Adrenal gland (tissue), 5 donors: Measurements from ENCODE around the gene AGBL1.

Experiments
- CTCF ChIP-seq, 6 experiments: fragments of 450-650 bp in 4 of 6; fragments of 200-600 bp in 2 of 6; sonication (generic) in 1 of 6; IDR thresholded peaks; 1 replicate in 5 of 6; 2 replicates in 1 of 6; pipeline versions ENCODE4 v1.5.1 to v1.8.0; 2016 to 2021; ENCODE audit warnings: antibody characterized with exemption in 6 of 6, mild to moderate bottlenecking in 2 of 6, moderate library complexity in 1 of 6
- POLR2A ChIP-seq, 2 donors: fragments of 450-650 bp; IDR thresholded peaks; one replicate each; pipeline ENCODE4 v1.6.1; 2017; ENCODE audit warnings: antibody characterized with exemption in 2 of 2, mild to moderate bottlenecking in 2 of 2, moderate library complexity in 1 of 2
- donor health status: DM: no; HTN: no; CAD: no.

- TF ChIP-seq CTCF (IDR thresholded peaks at IDR 0.05) (no peak), POLR2A (IDR thresholded peaks at IDR 0.05) (no peak)
Observed at GRCh38 chr15:86634146-86634545, 554.5 kb downstream of the AGBL1 start.
